Fibroblast of villous mesenchyme (primary cell): Measurements from ENCODE around the gene NEK9. TPM values are rescaled to one million over a fixed set of nuclear protein-coding genes. Genes with fewer than 3 reads are reported as not detected.
A peak's percentile ranks its signal among the peaks of the same experiment; 100 is the strongest.

Experiments used
- DNase-seq: peaks from one replicate; pipeline ENCODE4 v3.0.0-alpha.2; 2010; ENCODE audit warnings: low read depth
- H3K4me3 ChIP-seq: 2 replicates; pipeline ENCODE4 v1.5.1; 2011; ENCODE audit warnings: low read depth, mild to moderate bottlenecking, low read length
- total RNA-seq: library from RNA; depleted of rRNA; stranded (reverse); fragments of >200 nt; gene quantifications from 2 replicates; pipeline ENCODE4 v1.2.3, GENCODE V29; 2012
- TF ChIP-seq, protein P1 (sequence below): IDR thresholded peaks from 2 replicates; pipeline ENCODE4 v1.5.1; 2012; ENCODE audit warnings: low read depth, mild to moderate bottlenecking, low read length; ENCODE audit not compliant: insufficient read depth

The NEK9 gene
- total RNA-seq, 1 donor = 32.0 TPM

DNA sequence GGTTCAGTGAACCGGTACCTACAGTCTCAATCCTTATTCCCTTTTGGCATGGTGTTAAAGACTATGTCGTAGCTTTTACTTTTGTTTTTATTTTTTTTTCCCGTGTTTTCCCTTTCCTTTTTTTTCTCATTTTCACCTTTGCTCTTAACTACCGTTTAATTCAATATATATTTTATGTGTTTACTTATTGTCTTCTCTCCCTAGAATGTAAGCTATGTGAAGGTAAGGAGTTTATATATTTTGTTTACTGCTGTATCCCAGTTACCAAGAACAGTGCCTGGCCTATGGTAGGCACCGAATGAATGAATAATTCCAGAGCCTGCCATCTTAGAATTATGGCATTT is 75.3 kb downstream of the NEK9 start:
- TF ChIP-seq, protein P1, sequence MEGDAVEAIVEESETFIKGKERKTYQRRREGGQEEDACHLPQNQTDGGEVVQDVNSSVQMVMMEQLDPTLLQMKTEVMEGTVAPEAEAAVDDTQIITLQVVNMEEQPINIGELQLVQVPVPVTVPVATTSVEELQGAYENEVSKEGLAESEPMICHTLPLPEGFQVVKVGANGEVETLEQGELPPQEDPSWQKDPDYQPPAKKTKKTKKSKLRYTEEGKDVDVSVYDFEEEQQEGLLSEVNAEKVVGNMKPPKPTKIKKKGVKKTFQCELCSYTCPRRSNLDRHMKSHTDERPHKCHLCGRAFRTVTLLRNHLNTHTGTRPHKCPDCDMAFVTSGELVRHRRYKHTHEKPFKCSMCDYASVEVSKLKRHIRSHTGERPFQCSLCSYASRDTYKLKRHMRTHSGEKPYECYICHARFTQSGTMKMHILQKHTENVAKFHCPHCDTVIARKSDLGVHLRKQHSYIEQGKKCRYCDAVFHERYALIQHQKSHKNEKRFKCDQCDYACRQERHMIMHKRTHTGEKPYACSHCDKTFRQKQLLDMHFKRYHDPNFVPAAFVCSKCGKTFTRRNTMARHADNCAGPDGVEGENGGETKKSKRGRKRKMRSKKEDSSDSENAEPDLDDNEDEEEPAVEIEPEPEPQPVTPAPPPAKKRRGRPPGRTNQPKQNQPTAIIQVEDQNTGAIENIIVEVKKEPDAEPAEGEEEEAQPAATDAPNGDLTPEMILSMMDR = no peak
- DNase-seq = no peak
- H3K4me3 ChIP-seq = peak overlapping the region; percentile 64

DNA sequence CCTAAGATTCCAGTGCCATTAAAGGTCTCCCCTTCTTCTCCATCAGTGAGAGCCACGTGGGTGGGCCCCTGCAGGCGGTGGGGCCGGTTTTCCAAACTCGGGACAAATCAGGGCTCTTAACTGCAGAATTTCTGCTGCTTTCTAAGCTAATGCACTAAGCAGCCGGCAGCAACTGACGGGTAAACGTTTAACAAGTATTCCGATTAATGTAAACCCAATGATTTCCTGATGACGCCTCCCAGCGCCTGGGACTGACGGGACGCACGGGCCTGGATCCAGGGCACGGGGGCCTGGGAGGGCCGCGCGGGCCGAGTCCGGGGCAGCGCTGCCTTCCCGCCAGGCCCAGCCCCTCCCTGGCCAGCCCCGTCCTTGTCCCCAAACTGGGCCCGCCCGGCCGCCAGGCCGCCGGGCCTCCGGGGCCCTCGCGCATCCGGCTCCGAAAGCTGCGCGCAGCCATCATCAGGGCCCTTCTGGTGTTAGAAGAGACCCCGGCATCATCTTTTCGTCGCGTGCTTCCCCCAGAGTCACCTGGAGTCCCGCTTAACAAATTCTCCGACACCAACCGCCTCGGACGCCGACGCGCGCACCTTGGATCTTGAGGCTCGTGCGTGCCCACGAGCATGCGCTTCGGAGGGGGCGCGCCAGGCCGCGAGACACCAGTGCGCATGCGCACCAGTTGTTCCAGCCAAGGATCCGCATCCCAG is 75.8 kb downstream of the NEK9 start, which contains the start of gene MLH3:
Gene MLH3 (minus strand): TSS at position 616 of the 704 bp plus-strand sequence. CDS start 1,812 bp downstream, outside the sequence.
- DNase-seq = peak; percentile 73
- TF ChIP-seq, protein P1 = no peak
- peak within 1 kb of the TSS; percentile 64 for H3K4me3 ChIP-seq

DNA sequence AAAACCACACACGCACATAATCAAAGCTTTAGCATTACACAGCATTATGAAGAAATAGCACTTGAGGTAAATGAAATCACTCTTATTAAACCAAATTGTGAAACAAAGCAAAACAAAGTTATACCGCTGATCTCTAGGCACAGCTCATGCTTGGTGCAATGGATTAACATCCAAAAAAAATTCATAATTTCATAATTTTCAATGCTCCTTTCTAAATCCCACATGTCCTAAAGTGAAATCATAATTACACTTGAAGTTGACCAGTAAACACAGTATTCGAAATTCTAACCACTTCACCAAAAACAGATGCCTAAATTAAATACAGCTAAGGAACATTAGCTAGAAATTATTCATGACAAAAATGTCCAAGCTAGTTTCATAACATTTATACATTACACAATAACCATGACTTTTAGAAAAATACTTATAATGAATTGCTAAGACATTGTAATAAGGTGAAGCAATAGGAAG is 77.1 kb downstream of the NEK9 start:
- DNase-seq = peak; percentile 59
- TF ChIP-seq, protein P1 = no peak
- H3K4me3 ChIP-seq = no peak overlapping the region

DNA sequence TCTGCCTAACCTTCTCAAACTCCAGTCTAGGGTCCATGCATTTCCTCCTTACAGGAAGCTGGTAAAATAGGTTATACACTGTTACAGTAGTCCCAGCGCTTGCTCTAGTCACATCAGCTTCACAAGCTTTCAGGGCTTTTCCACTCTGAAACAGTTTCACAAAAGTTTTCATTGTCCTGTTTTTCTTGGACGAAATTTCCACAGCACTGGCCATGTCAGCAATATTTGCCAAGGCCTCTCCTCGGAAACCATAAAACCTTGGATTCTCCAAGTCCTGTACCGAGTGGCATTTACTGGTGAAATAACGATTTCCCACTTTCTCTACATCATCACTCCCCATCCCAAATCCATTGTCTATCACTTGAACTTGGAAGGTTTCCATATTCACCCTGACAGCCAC is 77.7 kb downstream of the NEK9 start:
- DNase-seq = no peak
- no peak overlapping the region for H3K4me3 ChIP-seq
- TF ChIP-seq, protein P1 = no peak

DNA sequence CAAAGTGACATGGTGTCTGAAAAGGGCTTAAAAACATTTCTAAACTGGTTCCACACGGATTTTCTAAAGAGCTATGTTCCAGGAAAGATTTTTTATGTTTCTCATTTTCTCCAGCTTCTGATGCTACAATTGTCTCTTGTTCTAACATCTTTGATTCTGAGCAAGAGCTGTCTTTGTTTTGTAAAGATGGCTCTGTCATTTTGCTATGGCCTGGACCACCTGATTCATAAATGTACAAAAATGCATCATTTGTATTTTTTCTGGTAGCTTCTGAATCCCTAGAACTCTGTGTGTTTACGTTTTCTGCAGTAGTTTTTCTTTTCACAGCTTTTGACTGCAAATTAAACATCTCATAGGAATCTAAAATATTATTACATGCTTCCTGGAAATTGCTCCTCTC is 78.7 kb downstream of the NEK9 start:
- DNase-seq = no peak
- no peak overlapping the region for H3K4me3 ChIP-seq
- TF ChIP-seq, protein P1 = no peak

DNA sequence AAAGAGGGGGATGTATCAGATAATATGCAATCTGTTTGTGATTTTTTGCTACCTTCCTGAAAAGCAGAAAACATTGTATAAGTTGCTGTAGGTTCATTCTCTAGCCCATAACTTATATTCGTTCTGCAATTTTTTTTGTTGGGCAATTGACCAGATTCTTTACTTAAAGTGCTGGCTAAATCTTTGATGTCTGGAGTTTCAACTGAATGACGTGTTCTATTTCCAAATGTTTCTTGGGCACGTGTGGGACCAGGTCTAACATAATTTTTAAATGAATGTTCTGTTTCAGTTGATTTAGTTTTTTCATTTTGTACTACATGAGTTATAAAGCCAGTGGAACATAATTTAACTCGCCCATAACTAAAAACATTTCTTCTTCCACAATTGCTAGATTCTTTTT is 79.3 kb downstream of the NEK9 start:
- H3K4me3 ChIP-seq = no peak overlapping the region
- TF ChIP-seq, protein P1 = no peak
- no peak for DNase-seq

DNA sequence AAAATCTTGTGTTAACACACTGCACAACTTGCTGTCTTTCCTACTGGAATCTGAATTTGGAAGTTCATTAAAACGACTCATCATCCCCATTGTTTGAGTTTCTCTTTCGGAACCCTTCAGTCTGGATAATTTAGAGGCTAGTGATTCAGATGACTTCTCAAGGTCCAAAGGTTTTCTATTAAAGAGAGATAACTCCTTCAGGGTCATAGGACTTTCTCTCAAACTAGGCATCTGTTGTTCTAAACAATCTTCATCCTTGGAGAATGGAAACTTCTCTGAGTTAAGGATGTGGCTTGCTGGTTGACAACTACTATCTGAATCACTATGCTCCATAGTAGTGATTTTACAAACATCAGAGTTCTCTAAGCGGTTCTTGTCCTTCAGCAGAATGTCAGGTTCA is 79.9 kb downstream of the NEK9 start:
- TF ChIP-seq, protein P1 = no peak

More for the DNA sequence above, 79.9 kb downstream of the NEK9 start:
- no peak for DNase-seq
- no peak overlapping the region for H3K4me3 ChIP-seq
